GM23338 (cell line): ENCODE results near the gene CCDC68.

Source experiments
- CREB1 ChIP-seq: fragments of 250-450 bp; sonication (Bioruptor Pico); IDR thresholded peaks from 2 replicates; pipeline ENCODE4 v1.5.0; 2020; ENCODE audit warnings: low read depth, mild to moderate bottlenecking, moderate library complexity
- EZH2 ChIP-seq: fragments of 200-600 bp; sonication (generic); IDR thresholded peaks from one replicate; pipeline ENCODE4 v1.8.0; 2017; ENCODE audit warnings: antibody characterized with exemption, mild to moderate bottlenecking, low read depth; ENCODE audit not compliant: unreplicated experiment
- EZH2phosphoT487 ChIP-seq: fragments of 200-600 bp; sonication (generic); IDR thresholded peaks from one replicate; pipeline ENCODE4 v1.8.1; 2018; ENCODE audit warnings: antibody characterized with exemption; ENCODE audit not compliant: unreplicated experiment
- JUNB ChIP-seq: IDR thresholded peaks from one replicate; pipeline ENCODE4 v1.6.1; 2016; ENCODE audit warnings: antibody characterized with exemption; ENCODE audit not compliant: unreplicated experiment
- POLR2AphosphoS5 ChIP-seq: IDR thresholded peaks from 2 replicates; pipeline ENCODE4 v1.6.1; 2016; ENCODE audit warnings: antibody characterized with exemption, low read depth
- STAT1 ChIP-seq: IDR thresholded peaks from one replicate; pipeline ENCODE4 v1.6.1; 2016; ENCODE audit warnings: antibody characterized with exemption; ENCODE audit not compliant: unreplicated experiment
- ZNF114 ChIP-seq: fragments of 250-450 bp; sonication (Bioruptor Pico); IDR thresholded peaks from 2 replicates; pipeline ENCODE4 v1.5.0; 2020; ENCODE audit warnings: mild to moderate bottlenecking, moderate library complexity
- ZNF331 ChIP-seq: fragments of 250-450 bp; sonication (Bioruptor Pico); IDR thresholded peaks from 2 replicates; pipeline ENCODE4 v1.5.0; 2020; ENCODE audit warnings: low read depth, mild to moderate bottlenecking, moderate library complexity
- TF ChIP-seq, protein P1 (sequence below), 2 experiments: fragments of 200-600 bp in 1 of 2; sonication (generic) in 1 of 2; conservative IDR thresholded peaks; 2 replicates each; pipeline versions ENCODE4 v1.5.1 to v1.6.1; 2016 to 2017; ENCODE audit warnings: antibody characterized with exemption in 2 of 2, low read depth in 2 of 2, mild to moderate bottlenecking in 2 of 2, moderate library complexity in 1 of 2
- TF ChIP-seq, protein P2 (sequence below): fragments of 250-450 bp; sonication (Bioruptor Pico); IDR thresholded peaks from 2 replicates; pipeline ENCODE4 v1.5.0; 2020; ENCODE audit warnings: mild to moderate bottlenecking, moderate library complexity
- TF ChIP-seq, protein P3 (sequence below): IDR thresholded peaks from one replicate; pipeline ENCODE4 v1.6.1; 2018; ENCODE audit warnings: antibody characterized with exemption; ENCODE audit not compliant: unreplicated experiment
- TF ChIP-seq, protein P4 (sequence below): IDR thresholded peaks from 2 replicates; pipeline ENCODE4 v1.6.1; 2016; ENCODE audit warnings: antibody characterized with exemption

DNA sequence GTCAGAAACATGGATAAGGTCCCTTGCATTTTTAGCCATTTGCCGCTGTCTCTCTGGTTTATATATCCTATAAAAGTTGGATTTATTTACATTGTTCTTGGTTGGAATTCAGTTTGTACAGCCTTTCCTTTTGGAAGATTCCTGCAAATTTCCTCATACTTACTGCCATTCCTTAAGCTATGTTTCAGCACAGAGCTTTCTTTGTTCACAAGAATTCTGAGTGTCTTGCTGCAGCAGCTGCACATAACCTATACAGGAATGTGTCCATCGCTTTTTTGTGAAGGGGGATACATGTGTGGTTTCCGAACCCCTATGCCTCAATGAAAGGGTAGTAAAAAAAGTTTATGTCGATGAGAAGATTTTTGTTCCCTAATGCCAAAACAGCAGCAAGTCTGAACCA, 48.3 kb upstream of the CCDC68 start:
- TF ChIP-seq, protein P1, sequence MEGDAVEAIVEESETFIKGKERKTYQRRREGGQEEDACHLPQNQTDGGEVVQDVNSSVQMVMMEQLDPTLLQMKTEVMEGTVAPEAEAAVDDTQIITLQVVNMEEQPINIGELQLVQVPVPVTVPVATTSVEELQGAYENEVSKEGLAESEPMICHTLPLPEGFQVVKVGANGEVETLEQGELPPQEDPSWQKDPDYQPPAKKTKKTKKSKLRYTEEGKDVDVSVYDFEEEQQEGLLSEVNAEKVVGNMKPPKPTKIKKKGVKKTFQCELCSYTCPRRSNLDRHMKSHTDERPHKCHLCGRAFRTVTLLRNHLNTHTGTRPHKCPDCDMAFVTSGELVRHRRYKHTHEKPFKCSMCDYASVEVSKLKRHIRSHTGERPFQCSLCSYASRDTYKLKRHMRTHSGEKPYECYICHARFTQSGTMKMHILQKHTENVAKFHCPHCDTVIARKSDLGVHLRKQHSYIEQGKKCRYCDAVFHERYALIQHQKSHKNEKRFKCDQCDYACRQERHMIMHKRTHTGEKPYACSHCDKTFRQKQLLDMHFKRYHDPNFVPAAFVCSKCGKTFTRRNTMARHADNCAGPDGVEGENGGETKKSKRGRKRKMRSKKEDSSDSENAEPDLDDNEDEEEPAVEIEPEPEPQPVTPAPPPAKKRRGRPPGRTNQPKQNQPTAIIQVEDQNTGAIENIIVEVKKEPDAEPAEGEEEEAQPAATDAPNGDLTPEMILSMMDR (conservative IDR thresholded peaks at IDR 0.05; ENCODE audit: low read depth in 2 of 2) = no peak
- TF ChIP-seq EZH2 (no peak), EZH2phosphoT487 (no peak), POLR2AphosphoS5 (no peak), ZNF114 (CRISPR knock-in tag) (no peak), JUNB (no peak), CREB1 (CRISPR knock-in tag) (no peak), STAT1 (no peak), ZNF331 (CRISPR knock-in tag) (no peak)
- TF ChIP-seq, protein P2, sequence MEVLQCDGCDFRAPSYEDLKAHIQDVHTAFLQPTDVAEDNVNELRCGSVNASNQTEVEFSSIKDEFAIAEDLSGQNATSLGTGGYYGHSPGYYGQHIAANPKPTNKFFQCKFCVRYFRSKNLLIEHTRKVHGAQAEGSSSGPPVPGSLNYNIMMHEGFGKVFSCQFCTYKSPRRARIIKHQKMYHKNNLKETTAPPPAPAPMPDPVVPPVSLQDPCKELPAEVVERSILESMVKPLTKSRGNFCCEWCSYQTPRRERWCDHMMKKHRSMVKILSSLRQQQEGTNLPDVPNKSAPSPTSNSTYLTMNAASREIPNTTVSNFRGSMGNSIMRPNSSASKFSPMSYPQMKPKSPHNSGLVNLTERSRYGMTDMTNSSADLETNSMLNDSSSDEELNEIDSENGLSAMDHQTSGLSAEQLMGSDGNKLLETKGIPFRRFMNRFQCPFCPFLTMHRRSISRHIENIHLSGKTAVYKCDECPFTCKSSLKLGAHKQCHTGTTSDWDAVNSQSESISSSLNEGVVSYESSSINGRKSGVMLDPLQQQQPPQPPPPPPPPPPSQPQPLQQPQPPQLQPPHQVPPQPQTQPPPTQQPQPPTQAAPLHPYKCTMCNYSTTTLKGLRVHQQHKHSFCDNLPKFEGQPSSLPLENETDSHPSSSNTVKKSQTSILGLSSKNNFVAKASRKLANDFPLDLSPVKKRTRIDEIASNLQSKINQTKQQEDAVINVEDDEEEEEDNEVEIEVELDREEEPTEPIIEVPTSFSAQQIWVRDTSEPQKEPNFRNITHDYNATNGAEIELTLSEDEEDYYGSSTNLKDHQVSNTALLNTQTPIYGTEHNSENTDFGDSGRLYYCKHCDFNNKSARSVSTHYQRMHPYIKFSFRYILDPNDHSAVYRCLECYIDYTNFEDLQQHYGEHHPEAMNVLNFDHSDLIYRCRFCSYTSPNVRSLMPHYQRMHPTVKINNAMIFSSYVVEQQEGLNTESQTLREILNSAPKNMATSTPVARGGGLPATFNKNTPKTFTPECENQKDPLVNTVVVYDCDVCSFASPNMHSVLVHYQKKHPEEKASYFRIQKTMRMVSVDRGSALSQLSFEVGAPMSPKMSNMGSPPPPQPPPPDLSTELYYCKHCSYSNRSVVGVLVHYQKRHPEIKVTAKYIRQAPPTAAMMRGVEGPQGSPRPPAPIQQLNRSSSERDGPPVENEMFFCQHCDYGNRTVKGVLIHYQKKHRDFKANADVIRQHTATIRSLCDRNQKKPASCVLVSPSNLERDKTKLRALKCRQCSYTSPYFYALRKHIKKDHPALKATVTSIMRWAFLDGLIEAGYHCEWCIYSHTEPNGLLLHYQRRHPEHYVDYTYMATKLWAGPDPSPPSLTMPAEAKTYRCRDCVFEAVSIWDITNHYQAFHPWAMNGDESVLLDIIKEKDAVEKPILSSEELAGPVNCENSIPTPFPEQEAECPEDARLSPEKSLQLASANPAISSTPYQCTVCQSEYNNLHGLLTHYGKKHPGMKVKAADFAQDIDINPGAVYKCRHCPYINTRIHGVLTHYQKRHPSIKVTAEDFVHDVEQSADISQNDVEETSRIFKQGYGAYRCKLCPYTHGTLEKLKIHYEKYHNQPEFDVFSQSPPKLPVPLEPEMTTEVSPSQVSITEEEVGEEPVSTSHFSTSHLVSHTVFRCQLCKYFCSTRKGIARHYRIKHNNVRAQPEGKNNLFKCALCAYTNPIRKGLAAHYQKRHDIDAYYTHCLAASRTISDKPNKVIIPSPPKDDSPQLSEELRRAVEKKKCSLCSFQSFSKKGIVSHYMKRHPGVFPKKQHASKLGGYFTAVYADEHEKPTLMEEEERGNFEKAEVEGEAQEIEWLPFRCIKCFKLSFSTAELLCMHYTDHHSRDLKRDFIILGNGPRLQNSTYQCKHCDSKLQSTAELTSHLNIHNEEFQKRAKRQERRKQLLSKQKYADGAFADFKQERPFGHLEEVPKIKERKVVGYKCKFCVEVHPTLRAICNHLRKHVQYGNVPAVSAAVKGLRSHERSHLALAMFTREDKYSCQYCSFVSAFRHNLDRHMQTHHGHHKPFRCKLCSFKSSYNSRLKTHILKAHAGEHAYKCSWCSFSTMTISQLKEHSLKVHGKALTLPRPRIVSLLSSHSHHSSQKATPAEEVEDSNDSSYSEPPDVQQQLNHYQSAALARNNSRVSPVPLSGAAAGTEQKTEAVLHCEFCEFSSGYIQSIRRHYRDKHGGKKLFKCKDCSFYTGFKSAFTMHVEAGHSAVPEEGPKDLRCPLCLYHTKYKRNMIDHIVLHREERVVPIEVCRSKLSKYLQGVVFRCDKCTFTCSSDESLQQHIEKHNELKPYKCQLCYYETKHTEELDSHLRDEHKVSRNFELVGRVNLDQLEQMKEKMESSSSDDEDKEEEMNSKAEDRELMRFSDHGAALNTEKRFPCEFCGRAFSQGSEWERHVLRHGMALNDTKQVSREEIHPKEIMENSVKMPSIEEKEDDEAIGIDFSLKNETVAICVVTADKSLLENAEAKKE (CRISPR knock-in tag) = no peak
- TF ChIP-seq, protein P3, sequence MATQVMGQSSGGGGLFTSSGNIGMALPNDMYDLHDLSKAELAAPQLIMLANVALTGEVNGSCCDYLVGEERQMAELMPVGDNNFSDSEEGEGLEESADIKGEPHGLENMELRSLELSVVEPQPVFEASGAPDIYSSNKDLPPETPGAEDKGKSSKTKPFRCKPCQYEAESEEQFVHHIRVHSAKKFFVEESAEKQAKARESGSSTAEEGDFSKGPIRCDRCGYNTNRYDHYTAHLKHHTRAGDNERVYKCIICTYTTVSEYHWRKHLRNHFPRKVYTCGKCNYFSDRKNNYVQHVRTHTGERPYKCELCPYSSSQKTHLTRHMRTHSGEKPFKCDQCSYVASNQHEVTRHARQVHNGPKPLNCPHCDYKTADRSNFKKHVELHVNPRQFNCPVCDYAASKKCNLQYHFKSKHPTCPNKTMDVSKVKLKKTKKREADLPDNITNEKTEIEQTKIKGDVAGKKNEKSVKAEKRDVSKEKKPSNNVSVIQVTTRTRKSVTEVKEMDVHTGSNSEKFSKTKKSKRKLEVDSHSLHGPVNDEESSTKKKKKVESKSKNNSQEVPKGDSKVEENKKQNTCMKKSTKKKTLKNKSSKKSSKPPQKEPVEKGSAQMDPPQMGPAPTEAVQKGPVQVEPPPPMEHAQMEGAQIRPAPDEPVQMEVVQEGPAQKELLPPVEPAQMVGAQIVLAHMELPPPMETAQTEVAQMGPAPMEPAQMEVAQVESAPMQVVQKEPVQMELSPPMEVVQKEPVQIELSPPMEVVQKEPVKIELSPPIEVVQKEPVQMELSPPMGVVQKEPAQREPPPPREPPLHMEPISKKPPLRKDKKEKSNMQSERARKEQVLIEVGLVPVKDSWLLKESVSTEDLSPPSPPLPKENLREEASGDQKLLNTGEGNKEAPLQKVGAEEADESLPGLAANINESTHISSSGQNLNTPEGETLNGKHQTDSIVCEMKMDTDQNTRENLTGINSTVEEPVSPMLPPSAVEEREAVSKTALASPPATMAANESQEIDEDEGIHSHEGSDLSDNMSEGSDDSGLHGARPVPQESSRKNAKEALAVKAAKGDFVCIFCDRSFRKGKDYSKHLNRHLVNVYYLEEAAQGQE = no peak
- TF ChIP-seq, protein P4, sequence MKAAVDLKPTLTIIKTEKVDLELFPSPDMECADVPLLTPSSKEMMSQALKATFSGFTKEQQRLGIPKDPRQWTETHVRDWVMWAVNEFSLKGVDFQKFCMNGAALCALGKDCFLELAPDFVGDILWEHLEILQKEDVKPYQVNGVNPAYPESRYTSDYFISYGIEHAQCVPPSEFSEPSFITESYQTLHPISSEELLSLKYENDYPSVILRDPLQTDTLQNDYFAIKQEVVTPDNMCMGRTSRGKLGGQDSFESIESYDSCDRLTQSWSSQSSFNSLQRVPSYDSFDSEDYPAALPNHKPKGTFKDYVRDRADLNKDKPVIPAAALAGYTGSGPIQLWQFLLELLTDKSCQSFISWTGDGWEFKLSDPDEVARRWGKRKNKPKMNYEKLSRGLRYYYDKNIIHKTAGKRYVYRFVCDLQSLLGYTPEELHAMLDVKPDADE = no peak
